HepG2 (cell line): ENCODE measurements around the gene POLRMT. TPM values are rescaled to one million over a fixed set of nuclear protein-coding genes. Genes with fewer than 3 reads are reported as not detected.

Source experiments
- HDAC2 ChIP-seq: sonication (generic); formaldehyde crosslinking; IDR thresholded peaks from 2 replicates; pipeline ENCODE4 v1.4.0; 2020; ENCODE audit warnings: missing genetic modification reagents
- MTF1 ChIP-seq: sonication (generic); formaldehyde crosslinking; IDR thresholded peaks from 2 replicates; pipeline ENCODE4 v1.5.0; 2020; ENCODE audit warnings: missing genetic modification reagents
- NBN ChIP-seq: fragments of 450-650 bp; conservative IDR thresholded peaks from 2 replicates; pipeline ENCODE4 v1.6.1; 2017
- SALL2 ChIP-seq: sonication (generic); formaldehyde crosslinking; IDR thresholded peaks from 2 replicates; pipeline ENCODE4 v1.8.1; 2023; ENCODE audit warnings: mild to moderate bottlenecking, missing genetic modification reagents, inconsistent platforms
- TBX2 ChIP-seq: sonication (generic); formaldehyde crosslinking; IDR thresholded peaks from 2 replicates; pipeline ENCODE4 v1.5.0; 2020; ENCODE audit warnings: missing genetic modification reagents, mild to moderate bottlenecking, borderline replicate concordance
- ZMYM4 ChIP-seq: sonication (generic); formaldehyde crosslinking; IDR thresholded peaks from 2 replicates; pipeline ENCODE4 v1.8.1; 2023; ENCODE audit warnings: mild to moderate bottlenecking, missing genetic modification reagents
- ZNF33A ChIP-seq: sonication (generic); formaldehyde crosslinking; IDR thresholded peaks from 2 replicates; pipeline ENCODE4 v1.5.1; 2020; ENCODE audit warnings: missing genetic modification reagents, mild to moderate bottlenecking, moderate library complexity, borderline replicate concordance
- ZNF816 ChIP-seq: sonication (generic); formaldehyde crosslinking; IDR thresholded peaks from 2 replicates; pipeline ENCODE4 v1.8.0; 2022; ENCODE audit warnings: missing genetic modification reagents, mild to moderate bottlenecking, borderline replicate concordance
- polyA plus RNA-seq, 8 experiments: library from polyadenylated mRNA; depleted of rRNA in 3 of 8; stranded (reverse) in 7 of 8; unstranded in 1 of 8; fragments of >200 nt; fragmentation: Illumina TruSeq in 4 of 8; extraction: Trizol in 4 of 8; gene quantifications; 2 replicates each; pipeline versions ENCODE4 v1.2.1 to v1.2.3, GENCODE V29; 2011 to 2016; ENCODE audit warnings: low read depth in 4 of 8, missing spikeins in 1 of 8, mixed read lengths in 1 of 8; ENCODE audit not compliant: insufficient read depth in 1 of 8
- total RNA-seq, 5 experiments: library from RNA; depleted of rRNA; stranded (reverse); fragments of >200 nt; fragmentation: Illumina TruSeq; extraction: Trizol; gene quantifications; 2 replicates each; pipeline ENCODE4 v1.2.3, GENCODE V29; 2016; ENCODE audit warnings: low read depth in 1 of 5
- TF ChIP-seq, protein P1 (sequence below): sonication (generic); formaldehyde crosslinking; IDR thresholded peaks from 2 replicates; pipeline ENCODE4 v1.4.0; 2020; ENCODE audit warnings: mild to moderate bottlenecking, missing genetic modification reagents
- TF ChIP-seq, protein P2 (sequence below): IDR thresholded peaks from 2 replicates; pipeline ENCODE4 v1.6.1; 2018; ENCODE audit warnings: missing genetic modification reagents
- TF ChIP-seq, protein P3 (sequence below), 2 experiments: sonication (generic) in 1 of 2; formaldehyde crosslinking in 1 of 2; IDR thresholded peaks; 2 replicates each; pipeline versions ENCODE4 v1.4.0 to v1.6.1; 2016 to 2020; ENCODE audit warnings: borderline replicate concordance in 1 of 2, low read depth in 1 of 2, mild to moderate bottlenecking in 1 of 2, missing genetic modification reagents in 1 of 2
- TF ChIP-seq, protein P4 (sequence below): sonication (generic); formaldehyde crosslinking; IDR thresholded peaks from 2 replicates; pipeline ENCODE4 v1.4.0; 2020; ENCODE audit warnings: low read depth, mild to moderate bottlenecking, missing genetic modification reagents
- TF ChIP-seq, protein P5 (sequence below): sonication (generic); formaldehyde crosslinking; IDR thresholded peaks from 2 replicates; pipeline ENCODE4 v1.5.0; 2020; ENCODE audit warnings: mild to moderate bottlenecking, missing genetic modification reagents, moderate library complexity

The POLRMT gene
- total and polyA plus RNA-seq, 2 of the 13 experiments (the other 11 are each of a cell fraction or from before 2014, with no cell fraction given), result 78.0 to 101 TPM

DNA sequence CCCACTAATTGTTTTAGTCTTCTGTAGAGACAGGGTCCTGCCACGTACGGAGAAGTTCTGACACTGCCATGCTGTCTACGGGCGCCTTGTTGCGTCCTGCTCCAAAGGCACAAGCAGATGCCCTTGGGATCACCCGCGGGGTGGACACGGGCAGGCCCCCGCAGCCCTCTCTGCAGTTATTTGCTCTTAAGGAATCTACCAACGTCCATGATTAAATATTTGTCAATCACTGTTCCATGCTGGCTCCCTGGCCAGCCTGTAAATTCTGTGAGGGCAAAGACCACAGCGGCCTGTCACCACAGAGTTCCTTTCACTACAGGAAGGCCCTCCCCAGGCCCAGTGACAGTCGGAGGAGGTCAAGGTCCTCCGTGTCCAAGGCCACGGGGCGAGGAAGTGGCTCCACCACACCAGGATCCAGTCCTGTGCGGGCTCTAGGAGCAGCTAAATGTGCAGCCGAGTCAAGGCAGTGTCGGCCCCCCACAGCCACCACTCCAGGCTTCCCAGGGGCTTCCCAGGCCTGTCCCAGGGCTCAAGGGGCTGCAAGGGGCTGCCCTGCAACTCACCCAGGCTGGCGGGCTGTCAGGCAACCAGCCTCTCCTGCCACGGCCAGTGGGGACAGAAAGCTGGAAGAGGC lies 27.6 kb upstream of the POLRMT start (continued):
- TF ChIP-seq, protein P1, sequence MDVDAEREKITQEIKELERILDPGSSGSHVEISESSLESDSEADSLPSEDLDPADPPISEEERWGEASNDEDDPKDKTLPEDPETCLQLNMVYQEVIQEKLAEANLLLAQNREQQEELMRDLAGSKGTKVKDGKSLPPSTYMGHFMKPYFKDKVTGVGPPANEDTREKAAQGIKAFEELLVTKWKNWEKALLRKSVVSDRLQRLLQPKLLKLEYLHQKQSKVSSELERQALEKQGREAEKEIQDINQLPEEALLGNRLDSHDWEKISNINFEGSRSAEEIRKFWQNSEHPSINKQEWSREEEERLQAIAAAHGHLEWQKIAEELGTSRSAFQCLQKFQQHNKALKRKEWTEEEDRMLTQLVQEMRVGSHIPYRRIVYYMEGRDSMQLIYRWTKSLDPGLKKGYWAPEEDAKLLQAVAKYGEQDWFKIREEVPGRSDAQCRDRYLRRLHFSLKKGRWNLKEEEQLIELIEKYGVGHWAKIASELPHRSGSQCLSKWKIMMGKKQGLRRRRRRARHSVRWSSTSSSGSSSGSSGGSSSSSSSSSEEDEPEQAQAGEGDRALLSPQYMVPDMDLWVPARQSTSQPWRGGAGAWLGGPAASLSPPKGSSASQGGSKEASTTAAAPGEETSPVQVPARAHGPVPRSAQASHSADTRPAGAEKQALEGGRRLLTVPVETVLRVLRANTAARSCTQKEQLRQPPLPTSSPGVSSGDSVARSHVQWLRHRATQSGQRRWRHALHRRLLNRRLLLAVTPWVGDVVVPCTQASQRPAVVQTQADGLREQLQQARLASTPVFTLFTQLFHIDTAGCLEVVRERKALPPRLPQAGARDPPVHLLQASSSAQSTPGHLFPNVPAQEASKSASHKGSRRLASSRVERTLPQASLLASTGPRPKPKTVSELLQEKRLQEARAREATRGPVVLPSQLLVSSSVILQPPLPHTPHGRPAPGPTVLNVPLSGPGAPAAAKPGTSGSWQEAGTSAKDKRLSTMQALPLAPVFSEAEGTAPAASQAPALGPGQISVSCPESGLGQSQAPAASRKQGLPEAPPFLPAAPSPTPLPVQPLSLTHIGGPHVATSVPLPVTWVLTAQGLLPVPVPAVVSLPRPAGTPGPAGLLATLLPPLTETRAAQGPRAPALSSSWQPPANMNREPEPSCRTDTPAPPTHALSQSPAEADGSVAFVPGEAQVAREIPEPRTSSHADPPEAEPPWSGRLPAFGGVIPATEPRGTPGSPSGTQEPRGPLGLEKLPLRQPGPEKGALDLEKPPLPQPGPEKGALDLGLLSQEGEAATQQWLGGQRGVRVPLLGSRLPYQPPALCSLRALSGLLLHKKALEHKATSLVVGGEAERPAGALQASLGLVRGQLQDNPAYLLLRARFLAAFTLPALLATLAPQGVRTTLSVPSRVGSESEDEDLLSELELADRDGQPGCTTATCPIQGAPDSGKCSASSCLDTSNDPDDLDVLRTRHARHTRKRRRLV (CRISPR knock-in tag), result 0 out of 2 replicates have a peak, but pooled peaks have one; percentile 28
- no peak for TF ChIP-seq ZNF816
- TF ChIP-seq, protein P2, sequence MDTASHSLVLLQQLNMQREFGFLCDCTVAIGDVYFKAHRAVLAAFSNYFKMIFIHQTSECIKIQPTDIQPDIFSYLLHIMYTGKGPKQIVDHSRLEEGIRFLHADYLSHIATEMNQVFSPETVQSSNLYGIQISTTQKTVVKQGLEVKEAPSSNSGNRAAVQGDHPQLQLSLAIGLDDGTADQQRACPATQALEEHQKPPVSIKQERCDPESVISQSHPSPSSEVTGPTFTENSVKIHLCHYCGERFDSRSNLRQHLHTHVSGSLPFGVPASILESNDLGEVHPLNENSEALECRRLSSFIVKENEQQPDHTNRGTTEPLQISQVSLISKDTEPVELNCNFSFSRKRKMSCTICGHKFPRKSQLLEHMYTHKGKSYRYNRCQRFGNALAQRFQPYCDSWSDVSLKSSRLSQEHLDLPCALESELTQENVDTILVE (CRISPR knock-in tag), result peak; percentile 94
- no peak for TF ChIP-seq MTF1 (CRISPR knock-in tag)
- TF ChIP-seq, protein P3, sequence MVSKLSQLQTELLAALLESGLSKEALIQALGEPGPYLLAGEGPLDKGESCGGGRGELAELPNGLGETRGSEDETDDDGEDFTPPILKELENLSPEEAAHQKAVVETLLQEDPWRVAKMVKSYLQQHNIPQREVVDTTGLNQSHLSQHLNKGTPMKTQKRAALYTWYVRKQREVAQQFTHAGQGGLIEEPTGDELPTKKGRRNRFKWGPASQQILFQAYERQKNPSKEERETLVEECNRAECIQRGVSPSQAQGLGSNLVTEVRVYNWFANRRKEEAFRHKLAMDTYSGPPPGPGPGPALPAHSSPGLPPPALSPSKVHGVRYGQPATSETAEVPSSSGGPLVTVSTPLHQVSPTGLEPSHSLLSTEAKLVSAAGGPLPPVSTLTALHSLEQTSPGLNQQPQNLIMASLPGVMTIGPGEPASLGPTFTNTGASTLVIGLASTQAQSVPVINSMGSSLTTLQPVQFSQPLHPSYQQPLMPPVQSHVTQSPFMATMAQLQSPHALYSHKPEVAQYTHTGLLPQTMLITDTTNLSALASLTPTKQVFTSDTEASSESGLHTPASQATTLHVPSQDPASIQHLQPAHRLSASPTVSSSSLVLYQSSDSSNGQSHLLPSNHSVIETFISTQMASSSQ (IDR thresholded peaks at IDR 0.05; ENCODE audit: low read depth), result peak; percentile 49; the same call in 1 of the 2 replicates
- TF ChIP-seq, protein P3 (CRISPR knock-in tag; IDR thresholded peaks at IDR 0.05; ENCODE audit: borderline replicate concordance), result peak; percentile 30; the same call in 1 of the 2 replicates
- TF ChIP-seq NBN, result no peak
- no peak for TF ChIP-seq ZNF33A (CRISPR knock-in tag)
- TF ChIP-seq SALL2, result no peak
- peak; percentile 97 for TF ChIP-seq HDAC2
- TF ChIP-seq, protein P4, sequence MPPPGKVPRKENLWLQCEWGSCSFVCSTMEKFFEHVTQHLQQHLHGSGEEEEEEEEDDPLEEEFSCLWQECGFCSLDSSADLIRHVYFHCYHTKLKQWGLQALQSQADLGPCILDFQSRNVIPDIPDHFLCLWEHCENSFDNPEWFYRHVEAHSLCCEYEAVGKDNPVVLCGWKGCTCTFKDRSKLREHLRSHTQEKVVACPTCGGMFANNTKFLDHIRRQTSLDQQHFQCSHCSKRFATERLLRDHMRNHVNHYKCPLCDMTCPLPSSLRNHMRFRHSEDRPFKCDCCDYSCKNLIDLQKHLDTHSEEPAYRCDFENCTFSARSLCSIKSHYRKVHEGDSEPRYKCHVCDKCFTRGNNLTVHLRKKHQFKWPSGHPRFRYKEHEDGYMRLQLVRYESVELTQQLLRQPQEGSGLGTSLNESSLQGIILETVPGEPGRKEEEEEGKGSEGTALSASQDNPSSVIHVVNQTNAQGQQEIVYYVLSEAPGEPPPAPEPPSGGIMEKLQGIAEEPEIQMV (CRISPR knock-in tag), result no peak; the same call in 1 of the 2 replicates
- TF ChIP-seq TBX2 (CRISPR knock-in tag), result peak; percentile 87
- 0 out of 2 replicates have a peak, but pooled peaks have one; percentile 11 for TF ChIP-seq ZMYM4
- TF ChIP-seq, protein P5, sequence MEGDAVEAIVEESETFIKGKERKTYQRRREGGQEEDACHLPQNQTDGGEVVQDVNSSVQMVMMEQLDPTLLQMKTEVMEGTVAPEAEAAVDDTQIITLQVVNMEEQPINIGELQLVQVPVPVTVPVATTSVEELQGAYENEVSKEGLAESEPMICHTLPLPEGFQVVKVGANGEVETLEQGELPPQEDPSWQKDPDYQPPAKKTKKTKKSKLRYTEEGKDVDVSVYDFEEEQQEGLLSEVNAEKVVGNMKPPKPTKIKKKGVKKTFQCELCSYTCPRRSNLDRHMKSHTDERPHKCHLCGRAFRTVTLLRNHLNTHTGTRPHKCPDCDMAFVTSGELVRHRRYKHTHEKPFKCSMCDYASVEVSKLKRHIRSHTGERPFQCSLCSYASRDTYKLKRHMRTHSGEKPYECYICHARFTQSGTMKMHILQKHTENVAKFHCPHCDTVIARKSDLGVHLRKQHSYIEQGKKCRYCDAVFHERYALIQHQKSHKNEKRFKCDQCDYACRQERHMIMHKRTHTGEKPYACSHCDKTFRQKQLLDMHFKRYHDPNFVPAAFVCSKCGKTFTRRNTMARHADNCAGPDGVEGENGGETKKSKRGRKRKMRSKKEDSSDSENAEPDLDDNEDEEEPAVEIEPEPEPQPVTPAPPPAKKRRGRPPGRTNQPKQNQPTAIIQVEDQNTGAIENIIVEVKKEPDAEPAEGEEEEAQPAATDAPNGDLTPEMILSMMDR (CRISPR knock-in tag), result peak; percentile 21; the same call in 1 of the 2 replicates
